ENCODE data around the gene MUC20. TPM values are rescaled to one million over a fixed set of nuclear protein-coding genes. Genes with fewer than 3 reads are reported as not detected.
"Not testable (repeated sequence)": the region's sequence is repeated elsewhere in the genome, so short reads cannot be mapped to it uniquely, and the experiment has no call there.

MUC20 gene
- total RNA-seq, 1 donor from 2014 or later = under 0.01 TPM

DNA sequence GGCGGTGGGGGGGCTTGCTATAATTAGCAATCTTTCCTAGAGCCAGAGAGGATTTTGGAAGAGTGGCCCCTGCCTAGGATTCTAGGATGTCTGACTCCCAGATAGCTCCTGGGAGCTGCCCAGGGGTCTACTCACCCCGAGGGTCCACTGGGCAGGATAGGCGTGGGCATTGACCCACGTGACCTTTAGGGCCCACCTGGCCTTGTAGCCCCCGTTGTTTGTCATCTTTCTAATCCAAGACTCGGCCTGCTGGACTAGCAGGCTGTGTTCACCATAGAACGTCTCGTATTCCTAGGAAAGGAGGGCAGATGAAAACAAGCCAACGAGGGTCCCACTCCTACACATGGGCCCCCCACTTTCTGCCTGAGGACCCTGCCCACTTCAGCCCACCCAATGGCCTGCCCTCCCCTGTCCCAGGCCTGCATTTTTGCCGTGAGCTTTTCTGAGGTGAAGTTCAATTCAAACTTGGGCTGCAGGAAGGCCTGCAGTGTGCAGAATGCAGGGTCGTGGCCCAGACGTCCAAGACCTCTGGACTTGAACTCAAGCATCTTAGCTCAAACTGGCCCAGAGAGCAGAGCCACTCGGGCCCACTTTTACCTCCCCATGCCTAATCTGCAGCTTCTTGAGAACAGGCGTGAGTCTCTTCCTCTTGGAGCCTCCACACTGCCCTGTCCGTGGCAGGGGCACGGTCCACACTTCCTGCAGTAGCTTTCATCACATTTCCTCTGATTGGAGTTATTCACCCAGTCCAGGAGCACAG, 49.5 kb downstream of the MUC20 start:
- DNase-seq (ENCODE audit: low read depth in 2 of 2) = peak; percentile 75 to 84

DNA sequence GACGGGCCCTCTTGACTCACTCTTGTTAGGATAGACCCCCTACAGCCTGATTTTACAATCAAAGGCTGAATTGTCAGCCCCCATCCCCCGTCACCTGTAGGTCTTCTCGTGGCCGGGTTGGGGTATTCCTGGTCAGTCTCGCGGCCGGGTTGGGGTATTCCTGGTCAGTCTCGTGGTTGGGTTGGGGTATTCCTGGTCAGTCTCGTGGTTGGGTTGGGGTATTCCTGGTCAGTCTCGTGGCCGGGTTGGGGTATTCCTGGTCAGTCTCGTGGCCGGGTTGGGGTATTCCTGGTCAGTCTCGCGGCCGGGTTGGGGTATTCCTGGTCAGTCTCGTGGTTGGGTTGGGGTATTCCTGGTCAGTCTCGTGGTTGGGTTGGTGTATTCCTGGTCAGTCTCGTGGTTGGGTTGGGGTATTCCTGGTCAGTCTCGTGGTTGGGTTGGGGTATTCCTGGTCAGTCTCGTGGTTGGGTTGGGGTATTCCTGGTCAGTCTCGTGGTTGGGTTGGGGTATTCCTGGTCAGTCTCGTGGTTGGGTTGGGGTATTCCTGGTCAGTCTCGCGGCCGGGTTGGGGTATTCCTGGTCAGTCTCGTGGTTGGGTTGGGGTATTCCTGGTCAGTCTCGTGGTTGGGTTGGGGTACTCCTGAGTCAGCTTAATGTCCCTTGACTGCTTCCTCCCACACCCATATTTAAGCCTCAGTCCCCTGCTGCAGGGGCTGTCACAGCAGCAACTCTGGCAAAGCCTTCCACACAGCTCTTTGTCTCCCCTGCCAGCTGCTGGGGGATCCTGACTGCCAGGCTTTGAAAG, 50.3 kb downstream of the MUC20 start:
- not testable (repeated sequence) for DNase-seq (ENCODE audit: low read depth in 2 of 2)

DNA sequence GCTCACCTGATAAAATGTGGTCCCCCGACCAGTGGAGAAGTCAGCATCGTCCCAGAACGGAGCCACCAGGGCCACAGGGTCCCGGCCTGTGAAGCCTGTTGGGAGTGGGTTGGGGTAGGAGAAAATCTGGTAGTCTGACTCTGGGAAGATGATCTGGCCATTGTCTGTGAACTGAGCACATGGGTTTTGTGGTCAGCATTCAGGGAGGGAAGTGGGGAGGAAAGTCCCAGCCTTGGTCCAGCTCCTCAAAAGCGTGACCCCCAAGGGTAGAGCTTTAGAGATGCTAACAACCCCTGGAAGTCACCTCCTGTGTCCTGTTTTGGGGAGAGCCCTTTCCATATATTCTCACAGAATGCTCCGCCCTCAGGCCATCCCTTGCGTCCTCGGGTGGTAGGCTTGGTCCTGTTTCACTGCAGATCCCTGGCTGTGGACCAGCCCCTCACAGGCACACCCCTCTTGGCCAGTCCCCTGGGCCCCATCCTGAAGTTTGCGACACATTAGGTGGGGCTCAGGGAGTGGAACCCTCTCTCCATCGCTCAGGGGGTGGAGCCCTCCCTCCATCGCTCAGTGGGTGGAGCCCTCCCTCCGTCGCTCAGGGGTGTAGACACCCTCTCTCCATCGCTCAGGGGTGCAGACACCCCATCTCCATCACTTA, 51.0 kb downstream of the MUC20 start:
- DNase-seq (ENCODE audit: low read depth in 2 of 2) = no peak

DNA sequence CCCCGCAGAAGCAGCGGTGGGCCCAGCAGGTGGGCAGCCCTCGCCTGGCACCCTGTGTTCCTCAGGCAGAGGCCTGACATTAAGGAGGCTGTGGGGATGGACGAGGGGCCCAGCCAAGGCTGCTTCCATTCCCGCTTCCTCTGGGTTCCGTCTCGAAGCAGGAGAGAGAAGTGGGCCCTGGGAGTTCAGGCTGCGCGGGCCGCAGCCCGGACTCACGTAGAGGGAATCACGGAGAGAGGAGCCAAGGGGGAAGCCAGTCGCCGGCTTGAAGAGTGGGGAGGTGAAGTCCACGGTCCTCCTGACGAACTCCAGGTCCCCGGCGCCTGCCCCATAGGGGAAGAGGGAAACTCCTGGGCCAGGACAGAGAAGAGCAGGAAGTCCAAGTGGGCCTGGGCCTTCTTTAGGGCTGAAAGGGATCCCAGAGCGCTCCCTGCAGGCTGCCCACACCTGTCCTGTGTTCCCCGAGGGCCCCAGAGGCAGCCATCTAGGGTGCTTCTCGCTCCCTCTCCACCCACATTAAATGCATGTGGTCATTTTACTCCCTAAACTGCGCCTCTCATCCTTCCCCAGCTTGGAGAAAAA, 53.3 kb downstream of the MUC20 start:
- no peak for DNase-seq (ENCODE audit: low read depth in 2 of 2)

DNA sequence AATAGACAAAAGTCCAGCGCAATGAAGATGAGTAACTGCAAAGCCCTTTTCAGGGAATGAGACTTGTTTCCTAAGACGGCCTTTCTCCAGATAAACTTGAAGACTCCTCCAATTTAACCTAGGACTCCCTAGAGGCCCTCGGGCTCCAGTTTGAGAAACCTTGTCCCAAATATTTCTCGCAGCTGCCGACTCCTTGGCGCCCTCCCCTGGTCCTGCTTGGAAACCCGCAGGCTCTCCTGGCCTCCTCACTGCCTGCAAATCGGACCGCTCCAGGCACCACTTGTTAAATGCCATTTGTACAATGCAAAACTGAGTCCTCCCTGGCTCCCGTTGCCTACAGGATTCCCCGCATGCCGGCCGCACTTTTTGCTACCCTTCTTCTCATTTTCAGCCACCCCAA, 54.1 kb downstream of the MUC20 start:
- DNase-seq (ENCODE audit: low read depth in 2 of 2) = peak; percentile 55 to 69

DNA sequence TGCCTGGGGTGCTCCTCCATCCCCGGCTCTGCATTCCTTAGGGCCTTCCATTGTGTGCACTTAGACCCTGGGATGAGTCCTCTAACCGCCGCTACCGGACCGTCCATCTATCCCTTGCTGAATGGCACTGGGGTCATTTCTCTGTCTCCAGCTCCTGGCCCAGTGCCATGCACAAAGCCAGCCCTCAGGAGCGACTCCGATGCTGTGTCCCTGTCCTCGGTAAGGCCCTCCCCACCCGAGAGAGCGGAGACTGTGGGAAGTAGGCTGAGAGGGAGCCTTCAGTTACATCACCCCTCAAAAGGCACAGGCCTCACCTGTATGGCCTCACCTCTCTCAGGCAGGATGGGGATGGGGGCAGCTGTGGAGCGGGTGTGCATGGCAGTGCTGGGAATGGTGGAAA, 57.2 kb downstream of the MUC20 start:
- no peak for DNase-seq (ENCODE audit: low read depth in 2 of 2)

DNA sequence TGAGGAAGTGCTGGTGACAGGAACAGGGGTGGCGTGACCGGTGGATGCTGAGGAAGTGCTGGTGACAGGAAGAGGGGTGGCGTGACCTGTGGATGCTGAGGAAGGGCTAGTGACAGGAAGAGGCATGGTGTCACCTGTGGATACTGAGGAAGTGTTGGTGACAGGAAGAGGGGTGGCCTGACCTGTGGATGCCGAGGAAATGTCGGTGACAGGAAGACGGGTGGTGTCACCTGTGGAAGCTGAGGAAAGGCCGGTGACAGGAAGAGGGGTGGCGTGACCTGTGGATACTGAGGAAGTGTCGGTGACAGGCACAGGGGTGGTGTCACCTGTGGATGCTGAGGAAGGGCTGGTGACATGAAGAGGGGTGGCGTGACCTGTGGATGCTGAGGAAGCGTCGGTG, 60.5 kb downstream of the MUC20 start:
- DNase-seq (ENCODE audit: low read depth in 2 of 2) = not testable (repeated sequence)

Other genes with a start within 250 kb of the MUC20 start
- 147 and 434 TPM in 2 replicates for gene PPP1R2, start 177.7 kb upstream of the MUC20 start, total RNA-seq
- 2.4 and 144 TPM in 2 replicates for gene APOD, start 137.0 kb upstream of the MUC20 start, total RNA-seq
- gene MUC4, start 91.0 kb downstream of the MUC20 start, total RNA-seq = not detected in 2 replicates
- 8.3 and 16.1 TPM in 2 replicates for gene TNK2, start 187.6 kb downstream of the MUC20 start, total RNA-seq